GM12801 (cell line): ENCODE results near the gene TMC7.

Experiments used
- TF ChIP-seq, protein P1 (sequence below): IDR thresholded peaks from one replicate; pipeline ENCODE4 v1.5.1; 2011; ENCODE audit warnings: control low read depth; ENCODE audit not compliant: insufficient read length; ENCODE audit errors: extremely low read depth

The TMC7 gene

GRCh38 chr16:19071811-19072777 is 88.4 kb downstream of the TMC7 start:
- TF ChIP-seq, protein P1, sequence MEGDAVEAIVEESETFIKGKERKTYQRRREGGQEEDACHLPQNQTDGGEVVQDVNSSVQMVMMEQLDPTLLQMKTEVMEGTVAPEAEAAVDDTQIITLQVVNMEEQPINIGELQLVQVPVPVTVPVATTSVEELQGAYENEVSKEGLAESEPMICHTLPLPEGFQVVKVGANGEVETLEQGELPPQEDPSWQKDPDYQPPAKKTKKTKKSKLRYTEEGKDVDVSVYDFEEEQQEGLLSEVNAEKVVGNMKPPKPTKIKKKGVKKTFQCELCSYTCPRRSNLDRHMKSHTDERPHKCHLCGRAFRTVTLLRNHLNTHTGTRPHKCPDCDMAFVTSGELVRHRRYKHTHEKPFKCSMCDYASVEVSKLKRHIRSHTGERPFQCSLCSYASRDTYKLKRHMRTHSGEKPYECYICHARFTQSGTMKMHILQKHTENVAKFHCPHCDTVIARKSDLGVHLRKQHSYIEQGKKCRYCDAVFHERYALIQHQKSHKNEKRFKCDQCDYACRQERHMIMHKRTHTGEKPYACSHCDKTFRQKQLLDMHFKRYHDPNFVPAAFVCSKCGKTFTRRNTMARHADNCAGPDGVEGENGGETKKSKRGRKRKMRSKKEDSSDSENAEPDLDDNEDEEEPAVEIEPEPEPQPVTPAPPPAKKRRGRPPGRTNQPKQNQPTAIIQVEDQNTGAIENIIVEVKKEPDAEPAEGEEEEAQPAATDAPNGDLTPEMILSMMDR: peak; percentile 18

- TF ChIP-seq, protein P1: no peak
Observed at GRCh38 chr16:19073344-19073743, 89.6 kb downstream of the TMC7 start.

DNA sequence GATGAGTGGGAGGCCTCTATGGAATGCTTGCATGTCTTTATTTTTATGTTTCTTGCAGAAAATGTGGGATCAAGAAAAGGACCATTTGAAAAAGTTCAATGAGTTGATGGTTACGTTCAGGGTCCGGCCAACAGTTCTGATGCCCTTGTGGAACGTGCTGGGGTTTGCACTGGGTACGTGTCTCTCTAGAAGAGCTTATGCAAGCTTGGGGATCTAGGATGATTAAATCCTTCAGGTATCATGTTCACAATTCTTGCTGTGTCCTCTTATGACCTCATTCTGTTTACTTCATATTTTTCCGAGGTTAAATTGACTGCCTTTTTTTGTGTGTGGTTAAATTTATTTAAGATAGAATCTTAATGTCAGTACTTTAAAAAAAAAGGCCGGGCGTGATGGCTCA is 90.1 kb downstream of the TMC7 start:
- TF ChIP-seq, protein P1: no peak

- TF ChIP-seq, protein P1: no peak
Observed at GRCh38 chr16:19075511-19075910, 91.8 kb downstream of the TMC7 start.

DNA sequence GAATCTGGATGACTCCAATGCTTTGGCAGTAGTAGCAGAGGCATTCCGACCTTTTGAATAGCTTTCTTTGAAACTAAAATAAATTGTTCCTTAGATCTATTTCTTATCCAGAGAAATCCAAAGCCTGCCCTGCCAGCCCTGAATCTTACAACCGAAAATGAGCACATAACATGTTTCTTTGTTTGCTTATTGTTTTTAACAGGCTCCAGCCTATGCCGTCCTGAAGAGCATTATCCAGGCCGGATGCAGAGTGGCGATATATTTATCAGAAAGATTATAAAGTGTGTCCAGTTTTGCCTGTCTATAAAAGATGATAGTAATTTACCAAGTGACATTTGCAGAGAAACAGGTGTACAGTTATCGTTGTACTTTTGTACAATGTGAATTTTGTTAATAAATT is 94.1 kb downstream of the TMC7 start:
- TF ChIP-seq, protein P1: no peak

GRCh38 chr16:19083670-19084069 is 99.9 kb downstream of the TMC7 start:
- TF ChIP-seq, protein P1: no peak

GRCh38 chr16:19084139-19084538 is 100.4 kb downstream of the TMC7 start:
- TF ChIP-seq, protein P1: no peak
